ENCODE results near the gene DSCAM.

DNA sequence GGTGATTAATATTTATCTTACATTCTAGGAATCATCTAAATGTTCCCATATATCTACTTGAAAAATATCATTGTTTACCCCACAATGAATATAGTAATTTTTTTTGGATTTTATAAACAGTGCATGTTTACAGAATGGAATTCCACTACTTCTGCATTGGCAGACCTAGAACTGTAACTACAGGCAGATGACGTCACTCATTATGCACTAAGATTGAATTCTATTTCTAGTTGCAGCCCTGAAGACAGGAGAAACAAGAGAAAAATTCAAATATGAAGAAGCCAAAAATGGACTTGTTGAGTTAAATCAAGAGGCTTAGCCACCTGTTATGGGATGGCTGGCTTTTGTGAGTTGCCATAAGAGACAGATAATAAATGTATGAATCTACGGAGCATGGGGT lies 615.0 kb downstream of the DSCAM start:
- TF ChIP-seq, protein P1, sequence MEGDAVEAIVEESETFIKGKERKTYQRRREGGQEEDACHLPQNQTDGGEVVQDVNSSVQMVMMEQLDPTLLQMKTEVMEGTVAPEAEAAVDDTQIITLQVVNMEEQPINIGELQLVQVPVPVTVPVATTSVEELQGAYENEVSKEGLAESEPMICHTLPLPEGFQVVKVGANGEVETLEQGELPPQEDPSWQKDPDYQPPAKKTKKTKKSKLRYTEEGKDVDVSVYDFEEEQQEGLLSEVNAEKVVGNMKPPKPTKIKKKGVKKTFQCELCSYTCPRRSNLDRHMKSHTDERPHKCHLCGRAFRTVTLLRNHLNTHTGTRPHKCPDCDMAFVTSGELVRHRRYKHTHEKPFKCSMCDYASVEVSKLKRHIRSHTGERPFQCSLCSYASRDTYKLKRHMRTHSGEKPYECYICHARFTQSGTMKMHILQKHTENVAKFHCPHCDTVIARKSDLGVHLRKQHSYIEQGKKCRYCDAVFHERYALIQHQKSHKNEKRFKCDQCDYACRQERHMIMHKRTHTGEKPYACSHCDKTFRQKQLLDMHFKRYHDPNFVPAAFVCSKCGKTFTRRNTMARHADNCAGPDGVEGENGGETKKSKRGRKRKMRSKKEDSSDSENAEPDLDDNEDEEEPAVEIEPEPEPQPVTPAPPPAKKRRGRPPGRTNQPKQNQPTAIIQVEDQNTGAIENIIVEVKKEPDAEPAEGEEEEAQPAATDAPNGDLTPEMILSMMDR (IDR thresholded peaks at IDR 0.05; ENCODE audit: extremely low read depth in 1 of 2, insufficient read depth in 1 of 2, low read depth in 1 of 2, low read length in 2 of 2), result no peak
- TF ChIP-seq EZH2 (IDR thresholded peaks at IDR 0.05; ENCODE audit: borderline replicate concordance, low read depth, low read length, severe bottlenecking), result no peak
- TF ChIP-seq POLR2A (IDR thresholded peaks at IDR 0.05; ENCODE audit: low read depth, low read length), result no peak
